B cell (primary cell): ENCODE results near the gene CD44. TPM values are rescaled to one million over a fixed set of nuclear protein-coding genes. Genes with fewer than 3 reads are reported as not detected.

Source experiments
- ATAC-seq: fragments of 200-7000 bp; cut with Tn5 transposase; one replicate; pipeline ENCODE4 v1.10.0; 2021; ENCODE audit warnings: low read depth, mild to moderate bottlenecking, moderate number of reproducible peaks, moderate library complexity
- CTCF ChIA-PET: fragments of 350-600 bp; sonication (Branson Sonifier 250); formaldehyde crosslinking; loops from one replicate; lab custom pipeline; 2021; ENCODE audit warnings: antibody characterized with exemption, inconsistent platforms; lab: Charles Lee
- POLR2A ChIA-PET: fragments of 350-600 bp; sonication (Branson Sonifier 250); formaldehyde crosslinking; loops from one replicate; lab custom pipeline; 2021; ENCODE audit warnings: antibody characterized with exemption; lab: Charles Lee
- DNase-seq: peaks from one replicate; pipeline ENCODE4 v3.0.0; 2013
- H2AFZ ChIP-seq: 2 replicates; pipeline ENCODE4 v1.6.1; 2012; ENCODE audit warnings: mild to moderate bottlenecking, low read depth, low read length; ENCODE audit not compliant: insufficient read depth, poor library complexity, severe bottlenecking
- H3K27ac ChIP-seq, 2 donors: 1 replicate in 1 of 2; 2 replicates in 1 of 2; pipeline ENCODE4 v1.5.1; 2012 to 2013; ENCODE audit warnings: low read length in 2 of 2, mild to moderate bottlenecking in 2 of 2, moderate library complexity in 1 of 2
- H3K27me3 ChIP-seq, 4 experiments: fragments of 200-600 bp in 1 of 4; sonication (generic) in 1 of 4; replicated peaks in 1 of 4; 1 replicate in 2 of 4; 2 replicates in 2 of 4; pipeline versions ENCODE4 v1.6.1 to v1.7.0; 2013 to 2016; ENCODE audit warnings: low read length in 3 of 4, mild to moderate bottlenecking in 2 of 4, mixed read lengths in 1 of 4, moderate library complexity in 1 of 4; ENCODE audit not compliant: insufficient read depth in 4 of 4, control insufficient read depth in 3 of 4; ENCODE audit errors: control extremely low read depth in 1 of 4
- H3K36me3 ChIP-seq, 2 experiments: replicated peaks in 1 of 2; 1 replicate in 1 of 2; 2 replicates in 1 of 2; pipeline versions ENCODE4 v1.6.1 to v1.7.1; 2013; ENCODE audit warnings: low read length in 1 of 2; ENCODE audit not compliant: insufficient read depth in 2 of 2, control insufficient read depth in 1 of 2; ENCODE audit errors: control extremely low read depth in 1 of 2, extremely low read depth in 1 of 2
- H3K4me1 ChIP-seq, 2 donors: fragments of 200-600 bp in 1 of 2; sonication (generic) in 1 of 2; 1 replicate in 1 of 2; 2 replicates in 1 of 2; pipeline versions ENCODE4 v1.5.1 to v1.6.1; 2013 to 2017; ENCODE audit warnings: low read length in 2 of 2; ENCODE audit not compliant: control insufficient read depth in 2 of 2, insufficient read depth in 2 of 2
- H3K4me2 ChIP-seq: replicated peaks from 2 replicates; pipeline ENCODE3; 2012; ENCODE audit warnings: mild to moderate bottlenecking, low read depth, low read length; ENCODE audit not compliant: poor library complexity, severe bottlenecking
- H3K4me3 ChIP-seq, 5 experiments: fragments of 200-600 bp in 1 of 5; sonication (generic) in 1 of 5; 1 replicate in 3 of 5; 2 replicates in 2 of 5; pipeline versions ENCODE4 v1.5.1 to v1.7.0; 2011 to 2016; ENCODE audit warnings: low read length in 4 of 5, mild to moderate bottlenecking in 4 of 5, low read depth in 2 of 5, control low read depth in 1 of 5, moderate library complexity in 1 of 5; ENCODE audit not compliant: insufficient read depth in 1 of 5; ENCODE audit errors: control extremely low read depth in 1 of 5, extremely low read depth in 1 of 5
- H3K79me2 ChIP-seq: fragments of 200-600 bp; sonication (generic); one replicate; pipeline ENCODE4 v1.6.0; 2016; ENCODE audit warnings: low read length; ENCODE audit not compliant: control insufficient read depth, insufficient read depth
- H3K9ac ChIP-seq: fragments of 200-600 bp; sonication (generic); 2 replicates; pipeline ENCODE4 v1.6.1; 2017; ENCODE audit warnings: mild to moderate bottlenecking, low read length, moderate library complexity
- H3K9me3 ChIP-seq, 3 donors: one replicate each; pipeline versions ENCODE4 v1.6.1 to v1.7.1; 2013; ENCODE audit warnings: low read length in 2 of 3; ENCODE audit not compliant: control insufficient read depth in 2 of 3, insufficient read depth in 1 of 3; ENCODE audit errors: control extremely low read depth in 1 of 3
- H4K20me1 ChIP-seq: 2 replicates; pipeline ENCODE4 v1.6.0; 2012; ENCODE audit warnings: mild to moderate bottlenecking, low read length; ENCODE audit not compliant: insufficient read depth, control insufficient read depth, poor library complexity, severe bottlenecking
- H3K27ac Mint-ChIP-seq: one replicate; pipeline ENCODE4 v1.8.0; 2021; ENCODE audit warnings: mixed read lengths
- H3K27me3 Mint-ChIP-seq: one replicate; pipeline ENCODE4 v1.8.0; 2021; ENCODE audit warnings: mixed read lengths
- H3K4me1 Mint-ChIP-seq: one replicate; pipeline ENCODE4 v1.8.0; 2021; ENCODE audit warnings: mixed read lengths
- H3K4me3 Mint-ChIP-seq: one replicate; pipeline ENCODE4 v1.8.0; 2021; ENCODE audit warnings: mixed read lengths
- H3K9me3 Mint-ChIP-seq: one replicate; pipeline ENCODE4 v1.8.0; 2022; ENCODE audit warnings: mixed read lengths; ENCODE audit not compliant: insufficient read depth
- EZH2 ChIP-seq: IDR thresholded peaks from 2 replicates; pipeline ENCODE4 v1.6.1; 2012; ENCODE audit warnings: borderline replicate concordance, low read depth, mild to moderate bottlenecking, moderate library complexity, low read length; ENCODE audit not compliant: insufficient read depth, poor library complexity, severe bottlenecking
- WGBS: methylation state at CpG from one replicate; pipeline ENCODE4 v1.1.5; 2013; ENCODE audit warnings: missing lambda C conversion rate; ENCODE audit not compliant: insufficient coverage; 5-methylcytosine and 5-hydroxymethylcytosine counted together
- intact Hi-C: fragments of 100-400 bp; cut with micrococcal nuclease; formaldehyde crosslinking; loops from one replicate; pipeline ENCODE4 v1.10.0; 2022
- polyA plus RNA-seq: library from polyadenylated mRNA; depleted of rRNA; stranded (reverse); fragments of >200 nt; gene quantifications from 2 replicates; pipeline ENCODE4 v1.2.3, GENCODE V29; 2012
- total RNA-seq, 2 donors: library from RNA; stranded (reverse); fragments of 120-200 nt in 1 of 2; gene quantifications; 1 replicate in 1 of 2; 2 replicates in 1 of 2; pipeline versions ENCODE4 v1.2.3 to v1.2.4, GENCODE V29; 2013 to 2022
- TF ChIP-seq, protein P1 (sequence below): fragments of 200-600 bp; IDR thresholded peaks from one replicate; pipeline ENCODE4 v1.8.0; 2022; ENCODE audit warnings: antibody characterized with exemption, mild to moderate bottlenecking

Gene CD44
- total and polyA plus RNA-seq, 2 donors (not counting 1 experiment from before 2014, with no cell fraction given) = 261 to 896 TPM

GRCh38 chr11:35257281-35257680 is 118.3 kb downstream of the CD44 start:
- H3K79me2 ChIP-seq = no peaks in the 10 kb centered on the region
- H3K9me3 Mint-ChIP-seq = no peaks in the 10 kb centered on the region
- H3K4me1 ChIP-seq = peaks cover 12 to 13% of the 10 kb centered on the region in 2 donors
- H3K27ac ChIP-seq = peak overlapping the region; percentile 56 to 63
- TF ChIP-seq, protein P1, sequence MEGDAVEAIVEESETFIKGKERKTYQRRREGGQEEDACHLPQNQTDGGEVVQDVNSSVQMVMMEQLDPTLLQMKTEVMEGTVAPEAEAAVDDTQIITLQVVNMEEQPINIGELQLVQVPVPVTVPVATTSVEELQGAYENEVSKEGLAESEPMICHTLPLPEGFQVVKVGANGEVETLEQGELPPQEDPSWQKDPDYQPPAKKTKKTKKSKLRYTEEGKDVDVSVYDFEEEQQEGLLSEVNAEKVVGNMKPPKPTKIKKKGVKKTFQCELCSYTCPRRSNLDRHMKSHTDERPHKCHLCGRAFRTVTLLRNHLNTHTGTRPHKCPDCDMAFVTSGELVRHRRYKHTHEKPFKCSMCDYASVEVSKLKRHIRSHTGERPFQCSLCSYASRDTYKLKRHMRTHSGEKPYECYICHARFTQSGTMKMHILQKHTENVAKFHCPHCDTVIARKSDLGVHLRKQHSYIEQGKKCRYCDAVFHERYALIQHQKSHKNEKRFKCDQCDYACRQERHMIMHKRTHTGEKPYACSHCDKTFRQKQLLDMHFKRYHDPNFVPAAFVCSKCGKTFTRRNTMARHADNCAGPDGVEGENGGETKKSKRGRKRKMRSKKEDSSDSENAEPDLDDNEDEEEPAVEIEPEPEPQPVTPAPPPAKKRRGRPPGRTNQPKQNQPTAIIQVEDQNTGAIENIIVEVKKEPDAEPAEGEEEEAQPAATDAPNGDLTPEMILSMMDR = no peak
- no peak for TF ChIP-seq EZH2
- H3K4me3 ChIP-seq = peak overlapping the region in 2 of 5 experiments; percentile 36 to 59
- DNase-seq (peak; percentile 61), ATAC-seq (peak; percentile 71)
- WGBS = no CpG with 5 or more reads among the region's 2 CpGs
- H2AFZ ChIP-seq = peak overlapping the region; percentile 81
- H3K4me3 Mint-ChIP-seq = peak overlapping the region; percentile 46
- H3K9me3 ChIP-seq = no peaks in the 10 kb centered on the region
- H3K27ac Mint-ChIP-seq = peak overlapping the region; percentile 54
- peak overlapping the region; percentile 73 for H3K4me2 ChIP-seq
- H3K9ac ChIP-seq = peak overlapping the region; percentile 59
- H4K20me1 ChIP-seq = no peaks in the 10 kb centered on the region
- ChIA-PET POLR2A (no interaction called here), CTCF (interaction anchor here (1.0 to 1.8 kb wide), 6 partner anchors 11 to 332 kb away, joined by 3 to 10 read pairs (median 4); no protein-coding TSS in a partner anchor)
- H3K4me1 Mint-ChIP-seq = peaks cover 16% of the 10 kb centered on the region
- H3K36me3 ChIP-seq = no peaks in the 10 kb centered on the region
- no peaks in the 10 kb centered on the region for H3K27me3 ChIP-seq
- intact Hi-C loops = loop anchor here (2.0 to 10.0 kb wide), 2 partner anchors 16 to 58 kb away; no protein-coding TSS in a partner anchor
- H3K27me3 Mint-ChIP-seq = no peaks in the 10 kb centered on the region

DNA sequence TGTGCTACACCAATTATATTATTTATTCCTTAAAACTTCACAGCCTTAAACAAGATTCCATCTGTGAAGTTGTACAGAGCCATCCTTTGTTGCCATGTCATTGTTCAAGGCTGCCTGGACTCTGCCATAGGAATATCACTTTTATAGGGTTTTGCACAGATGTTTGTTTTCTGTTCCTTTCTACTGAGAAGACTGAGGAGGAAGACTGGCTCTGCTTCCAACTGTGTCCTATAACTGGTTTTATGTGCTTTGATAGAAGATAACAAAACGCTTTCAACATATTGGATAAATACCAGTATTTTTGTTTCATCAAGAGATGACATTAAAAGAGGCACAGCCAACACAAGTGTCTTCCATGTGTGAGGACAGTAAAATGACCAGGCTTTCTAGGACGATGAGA is 120.6 kb downstream of the CD44 start:
- Histone ChIP-seq H3K4me3 (no peak overlapping the region), H4K20me1 (no peaks in the 10 kb centered on the region), H3K4me2 (no peak overlapping the region), H3K9me3 (no peaks in the 10 kb centered on the region), H3K9ac (no peak overlapping the region), H3K27ac (no peak overlapping the region), H2AFZ (no peak overlapping the region), H3K79me2 (no peaks in the 10 kb centered on the region), H3K4me1 (peaks cover 12 to 13% of the 10 kb centered on the region in 2 donors), H3K36me3 (no peaks in the 10 kb centered on the region), H3K27me3 (no peaks in the 10 kb centered on the region)
- intact Hi-C loops = loop anchor here (10.0 kb wide), 1 partner anchor 55 kb away; no protein-coding TSS in a partner anchor
- ATAC-seq (no peak), DNase-seq (no peak)
- no peaks in the 10 kb centered on the region for H3K9me3 Mint-ChIP-seq
- H3K4me1 Mint-ChIP-seq = peaks cover 16% of the 10 kb centered on the region
- WGBS = no CpG with 5 or more reads among the region's 2 CpGs
- H3K4me3 Mint-ChIP-seq = no peak overlapping the region
- TF ChIP-seq EZH2 = no peak
- TF ChIP-seq, protein P1 = no peak
- POLR2A ChIA-PET = no interaction called here
- CTCF ChIA-PET = interaction anchor here (1.1 kb wide), 1 partner anchor 262 kb away, joined by 4 read pairs; no protein-coding TSS in a partner anchor
- H3K27ac Mint-ChIP-seq = no peak overlapping the region
- no peaks in the 10 kb centered on the region for H3K27me3 Mint-ChIP-seq
